LNCaP clone FGC (cell line): ENCODE results near the gene ACOX3.

Source experiments
- DNase-seq: peaks from one replicate; pipeline ENCODE4 v3.0.0-alpha.2; 2011; ENCODE audit warnings: low read depth
- H3K4me3 ChIP-seq: 2 replicates; pipeline ENCODE4 v1.5.1; 2011; ENCODE audit warnings: mild to moderate bottlenecking, low read depth, low read length, control low read depth
- TF ChIP-seq, protein P1 (sequence below): IDR thresholded peaks from 2 replicates; pipeline ENCODE4 v1.5.1; 2012; ENCODE audit warnings: mild to moderate bottlenecking; ENCODE audit not compliant: control insufficient read depth, insufficient read depth; ENCODE audit errors: extremely low read depth

Gene ACOX3

DNA sequence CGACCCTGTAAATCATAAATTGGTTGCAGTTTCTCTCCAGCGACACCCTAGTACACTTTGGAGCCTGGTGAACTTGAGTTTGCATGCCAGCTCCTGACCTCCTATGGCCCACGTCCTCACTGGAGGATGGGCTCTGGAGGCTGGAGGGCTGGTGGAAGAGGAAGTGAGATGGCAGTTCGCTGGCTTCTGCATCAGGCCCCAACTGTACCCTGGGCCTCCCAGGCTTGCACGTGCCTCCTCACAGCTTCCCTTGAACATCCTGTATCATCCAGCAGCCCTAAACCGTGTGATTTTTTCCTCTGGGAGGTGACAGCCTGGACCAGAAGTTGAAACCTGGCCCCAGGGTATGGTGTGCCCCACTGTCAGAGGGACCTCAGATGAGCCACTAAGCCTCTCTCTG is 92.5 kb downstream of the ACOX3 start:
- no peak for DNase-seq
- no peak overlapping the region for H3K4me3 ChIP-seq
- TF ChIP-seq, protein P1, sequence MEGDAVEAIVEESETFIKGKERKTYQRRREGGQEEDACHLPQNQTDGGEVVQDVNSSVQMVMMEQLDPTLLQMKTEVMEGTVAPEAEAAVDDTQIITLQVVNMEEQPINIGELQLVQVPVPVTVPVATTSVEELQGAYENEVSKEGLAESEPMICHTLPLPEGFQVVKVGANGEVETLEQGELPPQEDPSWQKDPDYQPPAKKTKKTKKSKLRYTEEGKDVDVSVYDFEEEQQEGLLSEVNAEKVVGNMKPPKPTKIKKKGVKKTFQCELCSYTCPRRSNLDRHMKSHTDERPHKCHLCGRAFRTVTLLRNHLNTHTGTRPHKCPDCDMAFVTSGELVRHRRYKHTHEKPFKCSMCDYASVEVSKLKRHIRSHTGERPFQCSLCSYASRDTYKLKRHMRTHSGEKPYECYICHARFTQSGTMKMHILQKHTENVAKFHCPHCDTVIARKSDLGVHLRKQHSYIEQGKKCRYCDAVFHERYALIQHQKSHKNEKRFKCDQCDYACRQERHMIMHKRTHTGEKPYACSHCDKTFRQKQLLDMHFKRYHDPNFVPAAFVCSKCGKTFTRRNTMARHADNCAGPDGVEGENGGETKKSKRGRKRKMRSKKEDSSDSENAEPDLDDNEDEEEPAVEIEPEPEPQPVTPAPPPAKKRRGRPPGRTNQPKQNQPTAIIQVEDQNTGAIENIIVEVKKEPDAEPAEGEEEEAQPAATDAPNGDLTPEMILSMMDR, result no peak

DNA sequence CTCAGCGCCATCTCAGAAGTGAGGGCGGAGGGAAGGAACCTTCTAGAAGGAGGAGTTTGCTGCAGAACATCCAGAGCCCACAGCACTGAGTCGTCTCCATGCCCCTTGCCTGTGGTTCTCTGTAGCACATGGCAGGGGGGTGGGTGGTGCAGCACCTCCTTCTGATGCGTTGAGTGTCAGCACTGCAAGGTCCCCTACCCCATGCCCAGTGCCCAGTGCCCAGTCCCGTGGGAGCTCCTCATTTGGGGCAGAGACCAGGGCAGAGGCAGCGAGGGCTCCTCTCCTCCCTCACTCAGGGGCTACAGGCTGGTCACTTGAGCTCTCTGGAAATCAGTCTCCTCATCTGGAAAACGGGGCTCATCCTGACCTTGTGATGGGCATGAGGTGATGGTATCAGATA is 92.9 kb downstream of the ACOX3 start:
- DNase-seq, result no peak
- TF ChIP-seq, protein P1, result no peak
- no peak overlapping the region for H3K4me3 ChIP-seq

DNA sequence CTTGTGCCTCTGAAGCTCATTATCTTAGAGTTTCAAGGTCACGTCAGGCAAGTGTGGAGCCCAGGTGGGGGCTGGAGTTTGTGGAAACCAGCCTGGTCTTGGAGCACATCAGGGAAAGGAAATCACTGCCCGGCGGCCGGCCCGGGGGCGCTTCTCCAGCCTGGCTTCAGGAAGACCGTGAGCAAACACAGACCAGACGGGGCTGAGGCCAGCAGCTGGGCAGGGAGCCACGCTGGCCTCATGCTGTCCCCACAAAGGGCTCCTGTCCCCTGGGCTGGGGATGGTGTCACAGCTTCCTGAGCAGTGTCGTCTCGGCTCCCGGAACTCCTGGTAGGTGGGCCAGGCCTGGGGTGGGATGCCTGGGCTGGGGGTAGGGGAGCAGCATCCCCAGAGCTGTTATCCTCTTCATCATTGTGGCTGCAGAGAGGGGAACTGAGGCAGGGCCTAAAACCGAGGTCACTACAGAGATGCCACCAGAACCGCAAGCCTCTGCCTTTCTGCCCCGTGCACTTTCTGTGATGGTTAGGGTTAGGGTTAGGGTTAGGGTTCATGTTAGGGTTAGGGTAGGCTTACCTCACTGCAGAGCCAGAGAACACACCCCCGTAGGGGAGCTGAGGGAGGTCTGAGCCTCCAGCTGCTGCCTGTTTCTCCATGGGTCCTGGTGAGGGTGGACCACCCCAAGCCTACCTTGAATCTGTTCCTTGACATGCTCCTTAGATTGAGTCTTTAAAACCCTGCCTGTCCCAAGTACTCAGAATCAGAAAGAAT is 93.5 kb downstream of the ACOX3 start:
- H3K4me3 ChIP-seq, result no peak overlapping the region
- no peak for DNase-seq
- TF ChIP-seq, protein P1, result no peak

DNA sequence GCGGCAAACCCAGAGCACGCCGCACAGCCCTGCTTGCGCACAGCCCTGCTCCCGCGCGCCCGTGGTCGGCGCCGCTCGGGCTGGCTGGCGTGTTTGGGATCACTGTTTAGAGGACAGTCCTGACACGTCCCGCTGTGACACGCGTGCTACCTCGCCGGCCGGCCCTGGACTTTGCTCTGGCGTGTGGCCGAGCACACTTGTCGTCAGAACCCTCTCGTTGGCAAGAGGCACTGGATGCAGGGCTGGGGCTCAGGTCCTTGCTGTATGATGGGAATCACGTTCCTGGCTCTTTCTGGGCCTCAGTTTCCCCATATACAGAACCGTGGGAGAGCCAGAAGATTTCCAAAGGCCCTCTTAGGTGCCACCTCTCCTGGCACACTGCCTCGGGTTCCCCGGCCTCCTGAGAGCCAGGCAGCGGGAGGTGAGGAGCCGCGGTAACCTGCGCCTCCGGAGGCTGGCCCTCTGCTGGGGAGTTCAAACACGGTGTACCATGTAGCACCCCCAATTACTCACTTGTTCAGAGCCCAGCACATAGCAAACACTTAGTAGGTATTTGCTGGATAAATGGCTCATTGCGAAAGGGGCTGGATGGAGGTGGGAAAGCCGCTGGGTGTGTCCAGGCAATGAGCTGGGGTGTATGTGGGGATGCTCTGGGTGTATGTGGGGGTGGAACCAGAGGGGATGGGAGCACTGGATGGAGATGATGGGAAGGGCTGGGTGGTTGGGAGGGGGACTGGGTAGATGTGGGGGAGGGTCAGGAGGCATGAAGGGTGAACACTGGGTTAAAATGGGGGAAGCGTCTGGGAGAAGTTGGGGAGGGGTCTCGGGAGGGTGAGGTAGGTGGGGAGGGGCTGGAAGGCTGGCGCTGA is 94.3 kb downstream of the ACOX3 start:
- DNase-seq, result no peak
- no peak overlapping the region for H3K4me3 ChIP-seq
- TF ChIP-seq, protein P1, result no peak

DNA sequence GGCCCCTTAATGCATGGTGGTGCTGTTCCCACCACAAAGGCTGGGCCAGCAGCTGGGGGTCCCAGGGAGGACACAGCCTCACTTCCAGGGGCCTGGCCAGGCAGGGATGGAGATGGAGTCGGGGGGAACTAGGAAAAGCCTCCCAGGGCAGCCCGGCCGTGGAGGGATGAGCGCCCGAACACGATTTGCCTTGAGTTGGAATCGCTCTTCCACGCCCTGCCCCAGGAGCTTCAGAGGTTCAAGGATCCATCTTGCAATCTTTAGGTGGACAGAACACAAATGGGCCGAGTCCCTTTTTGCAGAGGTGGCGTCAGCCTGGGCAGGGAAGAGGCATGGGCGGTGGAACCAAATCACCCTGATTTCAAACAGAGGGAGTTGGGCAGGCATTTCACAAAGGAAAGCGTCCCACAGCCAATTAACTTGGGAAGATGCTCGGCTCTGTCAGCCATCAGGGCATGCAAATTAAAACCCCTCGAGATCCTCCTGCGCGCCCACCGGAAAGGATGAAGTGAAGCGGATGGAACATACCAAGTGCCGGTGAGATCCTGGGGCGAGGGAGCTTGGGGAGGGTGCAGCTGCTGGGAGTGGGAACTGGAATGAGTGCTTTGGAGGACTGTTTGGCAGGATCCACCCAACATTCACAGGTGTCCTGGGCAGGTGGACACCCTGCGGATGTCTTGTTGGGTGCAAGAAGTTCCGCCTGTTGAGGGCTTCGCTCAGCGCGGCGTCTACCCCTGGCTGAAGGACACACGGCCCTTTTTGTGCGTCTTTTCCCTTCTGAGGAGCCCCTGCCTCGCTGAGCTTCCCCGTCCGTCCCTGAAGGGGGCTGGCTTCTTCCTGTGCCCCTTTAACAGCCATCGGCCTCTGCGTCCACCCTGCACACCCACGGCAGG is 95.2 kb downstream of the ACOX3 start:
- no peak for DNase-seq
- TF ChIP-seq, protein P1, result no peak
- no peak overlapping the region for H3K4me3 ChIP-seq

DNA sequence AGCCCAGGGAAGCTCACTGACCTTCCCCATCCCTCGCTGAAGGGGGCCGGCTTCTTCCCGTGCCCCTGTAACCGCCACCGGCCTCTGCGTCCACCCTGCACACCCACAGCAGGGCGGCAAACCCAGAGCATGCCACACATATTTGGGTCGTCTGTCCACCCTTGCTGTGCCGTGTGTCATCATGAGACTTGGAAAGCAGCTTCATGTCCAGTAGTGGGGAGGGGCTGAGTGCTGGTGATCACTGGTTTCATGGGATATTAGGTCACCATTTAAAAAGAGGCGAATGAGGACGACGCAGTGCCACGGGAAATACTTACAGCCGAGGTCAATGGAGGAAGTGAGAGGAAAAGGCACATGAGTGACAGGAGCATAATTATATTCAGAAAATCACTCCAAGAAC is 96.1 kb downstream of the ACOX3 start:
- H3K4me3 ChIP-seq, result no peak overlapping the region
- TF ChIP-seq, protein P1, result no peak
- DNase-seq, result no peak
